Measurements from ENCODE around the gene LUC7L. TPM values are rescaled to one million over a fixed set of nuclear protein-coding genes. Genes with fewer than 3 reads are reported as not detected.
A peak's percentile ranks its signal among the peaks of the same experiment; 100 is the strongest.
"Not testable (repeated sequence)": the region's sequence is repeated elsewhere in the genome, so short reads cannot be mapped to it uniquely, and the experiment has no call there.

LUC7L gene
- total RNA-seq, 1 donor from 2014 or later, result 28.2 TPM

GRCh38 chr16:165539-166374, 63.5 kb downstream of the LUC7L start, which contains the start of gene HBM:
HBM (plus strand) TSS chr16:165978; CDS start chr16:165998, 20 bp downstream.
- DNase-seq (ENCODE audit: low read depth in 2 of 2), result no peak

- no peak for DNase-seq (ENCODE audit: low read depth in 2 of 2)
These were observed 64.3 kb downstream of the LUC7L start for GRCh38 chr16:164827-165538.

GRCh38 chr16:164134-164823, 65.0 kb downstream of the LUC7L start:
- not testable (repeated sequence) for DNase-seq (ENCODE audit: low read depth in 2 of 2)

- not testable (repeated sequence) for DNase-seq (ENCODE audit: low read depth in 2 of 2)
These were observed 65.6 kb downstream of the LUC7L start for GRCh38 chr16:163696-164095.

- not testable (repeated sequence) for DNase-seq (ENCODE audit: low read depth in 2 of 2)
These were observed 66.1 kb downstream of the LUC7L start for GRCh38 chr16:163139-163538.

GRCh38 chr16:162271-162991, 66.8 kb downstream of the LUC7L start:
- no peak for DNase-seq (ENCODE audit: low read depth in 2 of 2)

- no peak for DNase-seq (ENCODE audit: low read depth in 2 of 2)
These were observed 68.5 kb downstream of the LUC7L start for GRCh38 chr16:160691-161190.

- DNase-seq (ENCODE audit: low read depth in 2 of 2), result not testable (repeated sequence)
These were observed 69.0 kb downstream of the LUC7L start for GRCh38 chr16:160242-160641.

GRCh38 chr16:159136-159849, 70.0 kb downstream of the LUC7L start:
- DNase-seq (ENCODE audit: low read depth in 2 of 2), result no peak

- no peak for DNase-seq (ENCODE audit: low read depth in 2 of 2)
These were observed 74.2 kb downstream of the LUC7L start for GRCh38 chr16:155031-155398.

GRCh38 chr16:154217-155030, 74.8 kb downstream of the LUC7L start:
- peak; percentile 22 to 27 for DNase-seq (ENCODE audit: low read depth in 2 of 2)

GRCh38 chr16:153550-154216, 75.6 kb downstream of the LUC7L start:
- not testable (repeated sequence) for DNase-seq (ENCODE audit: low read depth in 2 of 2)

- not testable (repeated sequence) for DNase-seq (ENCODE audit: low read depth in 2 of 2)
These were observed 76.1 kb downstream of the LUC7L start for GRCh38 chr16:153129-153521.

GRCh38 chr16:152141-153128, 76.8 kb downstream of the LUC7L start, which contains the start of gene HBZ:
HBZ (plus strand) TSS chr16:152644; CDS start chr16:152910, 266 bp downstream.
- no peak for DNase-seq (ENCODE audit: low read depth in 2 of 2)

GRCh38 chr16:149024-149660, 80.1 kb downstream of the LUC7L start:
- DNase-seq (ENCODE audit: low read depth in 2 of 2), result no peak

- no peak for DNase-seq (ENCODE audit: low read depth in 2 of 2)
These were observed 82.6 kb downstream of the LUC7L start for GRCh38 chr16:146646-147045.

- no peak for DNase-seq (ENCODE audit: low read depth in 2 of 2)
These were observed 84.4 kb downstream of the LUC7L start for GRCh38 chr16:144797-145252.
